Sigmoid colon (tissue), 7 donors: ENCODE measurements around the gene MYRIP. TPM values are rescaled to one million over a fixed set of nuclear protein-coding genes. Genes with fewer than 3 reads are reported as not detected.

Experiments used
- DNase-seq: peaks from one replicate; pipeline ENCODE4 v3.0.0-alpha.2; 2019
- H3K27ac ChIP-seq, 4 donors: fragments of 200-600 bp; sonication (generic); one replicate each; pipeline ENCODE4 v1.5.1; 2016 to 2019; ENCODE audit warnings: mild to moderate bottlenecking in 1 of 4
- H3K27me3 ChIP-seq, 3 donors: fragments of 200-600 bp; sonication (generic); one replicate each; pipeline ENCODE4 v1.5.1; 2019; ENCODE audit warnings: mild to moderate bottlenecking in 1 of 3
- H3K36me3 ChIP-seq, 4 donors: fragments of 200-600 bp; sonication (generic); one replicate each; pipeline ENCODE4 v1.5.1; 2016 to 2019
- H3K4me1 ChIP-seq, 4 donors: fragments of 200-600 bp; sonication (generic); one replicate each; pipeline ENCODE4 v1.5.1; 2017 to 2019
- H3K4me3 ChIP-seq, 4 donors: fragments of 200-600 bp; sonication (generic); one replicate each; pipeline ENCODE4 v1.5.1; 2017 to 2019; ENCODE audit warnings: mild to moderate bottlenecking in 2 of 4, moderate library complexity in 1 of 4
- H3K9me3 ChIP-seq, 4 donors: fragments of 200-600 bp in 3 of 4; sonication (generic) in 3 of 4; one replicate each; pipeline versions ENCODE4 v1.5.1 to v1.6.1; 2013 to 2019
- CTCF ChIP-seq, 4 experiments: fragments of 450-650 bp in 3 of 4; fragments of 200-600 bp in 1 of 4; IDR thresholded peaks; one replicate each; pipeline ENCODE4 v1.5.1; 2016 to 2019; ENCODE audit warnings: antibody characterized with exemption in 4 of 4, mild to moderate bottlenecking in 3 of 4, moderate library complexity in 2 of 4
- EP300 ChIP-seq, 4 donors: sonication (generic); formaldehyde crosslinking; IDR thresholded peaks; one replicate each; pipeline ENCODE4 v1.6.1; 2017; ENCODE audit warnings: antibody characterized with exemption in 4 of 4
- POLR2A ChIP-seq, 2 donors: fragments of 450-650 bp; IDR thresholded peaks; one replicate each; pipeline ENCODE4 v1.6.1; 2016; ENCODE audit warnings: antibody characterized with exemption in 2 of 2, mild to moderate bottlenecking in 2 of 2, moderate library complexity in 2 of 2
- POLR2AphosphoS5 ChIP-seq, 4 donors: sonication (generic); formaldehyde crosslinking; IDR thresholded peaks; one replicate each; pipeline ENCODE4 v1.6.1; 2017; ENCODE audit warnings: antibody characterized with exemption in 4 of 4
- WGBS, 2 donors: extraction: QIAGEN DNeasy Blood & Tissue Kit; methylation state at CpG; one replicate each; pipeline ENCODE4 v1.1.7; 2013; 5-methylcytosine and 5-hydroxymethylcytosine counted together
- intact Hi-C: fragments of 100-400 bp; cut with DNase I; formaldehyde crosslinking; loops from one replicate; pipeline ENCODE4 v1.15.1; 2023
- polyA plus RNA-seq, 3 donors: library from polyadenylated mRNA; stranded (reverse); fragments of 200-250 nt; gene quantifications; one replicate each; pipeline ENCODE4 v1.2.3, GENCODE V29; 2013
- total RNA-seq, 4 donors: library from RNA; depleted of rRNA; stranded (reverse); fragments of >200 nt; gene quantifications; one replicate each; pipeline ENCODE4 v1.1.0, GENCODE V29; 2016
- donor health status: healthy with polysubstance abuse.
- donor health status: Bipolar disorder and iron deficiency.
- donor health status: healthy.

MYRIP gene
- total and polyA plus RNA-seq, 7 donors = 2.2 to 5.5 (median 4.2) TPM

DNA sequence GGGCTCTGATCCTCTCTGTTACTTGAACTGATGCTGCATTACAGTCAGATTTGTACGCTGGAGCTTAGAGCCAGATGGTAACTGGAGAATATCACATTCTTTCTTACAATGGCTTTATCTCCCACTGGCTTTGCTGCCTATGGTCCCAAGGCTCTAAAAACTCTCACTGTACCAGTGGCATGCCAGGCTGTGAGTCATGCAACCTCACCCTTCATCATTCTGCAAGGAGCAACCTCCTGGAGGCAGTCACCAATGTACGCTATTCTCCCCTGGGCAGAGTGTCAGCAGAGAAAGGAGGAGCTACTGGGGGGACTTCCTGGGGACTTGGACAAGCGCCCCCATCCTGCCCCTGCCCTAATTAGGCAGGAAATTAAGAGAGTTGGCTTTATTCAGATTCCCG, 402.2 kb downstream of the MYRIP start:
- Histone ChIP-seq H3K27me3 (no peaks in the 10 kb centered on the region), H3K4me1 (no peaks in the 10 kb centered on the region), H3K27ac (no peak overlapping the region), H3K9me3 (no peaks in the 10 kb centered on the region), H3K36me3 (no peaks in the 10 kb centered on the region), H3K4me3 (no peak overlapping the region)
- WGBS, 2 donors = 91 to 93% methylated on average over 4 of the region's 4 CpGs
- intact Hi-C loops = no loop called here
- TF ChIP-seq EP300 (IDR thresholded peaks at IDR 0.05) (no peak), POLR2A (IDR thresholded peaks at IDR 0.05) (no peak), CTCF (IDR thresholded peaks at IDR 0.05) (no peak), POLR2AphosphoS5 (IDR thresholded peaks at IDR 0.05) (no peak)
- DNase-seq = no peak

DNA sequence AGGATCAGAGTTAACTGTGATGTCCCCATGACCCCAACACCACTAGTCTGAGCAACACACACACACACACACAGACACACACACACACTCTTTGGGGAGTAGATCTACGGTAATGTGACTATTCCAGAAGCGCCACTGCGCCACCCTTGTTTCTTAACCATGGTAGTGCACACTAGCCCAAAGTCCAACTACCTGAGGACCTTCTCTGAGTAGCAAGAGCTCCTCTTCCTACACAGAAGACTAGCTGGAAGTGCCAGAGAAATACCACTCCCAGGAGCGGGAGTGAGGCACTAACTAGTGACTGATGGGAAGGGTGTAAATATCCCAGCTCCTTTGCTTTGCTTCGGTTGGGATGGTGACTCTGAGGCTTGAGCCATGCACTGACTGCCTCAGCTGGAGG, 404.1 kb downstream of the MYRIP start:
- TF ChIP-seq POLR2A (IDR thresholded peaks at IDR 0.05) (no peak), EP300 (IDR thresholded peaks at IDR 0.05) (no peak), CTCF (IDR thresholded peaks at IDR 0.05) (no peak), POLR2AphosphoS5 (IDR thresholded peaks at IDR 0.05) (no peak)
- WGBS, 2 donors = 75 to 76% methylated on average over 5 of the region's 5 CpGs
- H3K4me1 ChIP-seq = no peaks in the 10 kb centered on the region

GRCh38 chr3:40215015-40215414, 405.6 kb downstream of the MYRIP start:
- no peaks in the 10 kb centered on the region for H3K27me3 ChIP-seq
- intact Hi-C loops = no loop called here
- TF ChIP-seq POLR2AphosphoS5 (IDR thresholded peaks at IDR 0.05) (no peak), EP300 (IDR thresholded peaks at IDR 0.05) (no peak), CTCF (IDR thresholded peaks at IDR 0.05) (no peak), POLR2A (IDR thresholded peaks at IDR 0.05) (no peak)
- no peaks in the 10 kb centered on the region for H3K36me3 ChIP-seq
- no peak overlapping the region for H3K27ac ChIP-seq
- H3K4me3 ChIP-seq = no peak overlapping the region
- H3K9me3 ChIP-seq = no peaks in the 10 kb centered on the region
- no peak for DNase-seq
- H3K4me1 ChIP-seq = no peaks in the 10 kb centered on the region

More for the DNA sequence above, 404.1 kb downstream of the MYRIP start:
- no peaks in the 10 kb centered on the region for H3K27me3 ChIP-seq
- H3K36me3 ChIP-seq = no peaks in the 10 kb centered on the region
- no peak overlapping the region for H3K4me3 ChIP-seq
- intact Hi-C loops = no loop called here
- DNase-seq = no peak
- no peak overlapping the region for H3K27ac ChIP-seq
- H3K9me3 ChIP-seq = no peaks in the 10 kb centered on the region

- no peak overlapping the region for H3K27ac ChIP-seq
- H3K4me1 ChIP-seq = no peaks in the 10 kb centered on the region
- DNase-seq = no peak
- TF ChIP-seq EP300 (IDR thresholded peaks at IDR 0.05) = no peak
- no peak for TF ChIP-seq POLR2A (IDR thresholded peaks at IDR 0.05)
- TF ChIP-seq POLR2AphosphoS5 (IDR thresholded peaks at IDR 0.05) = no peak
- no peak for TF ChIP-seq CTCF (IDR thresholded peaks at IDR 0.05)
- no peaks in the 10 kb centered on the region for H3K36me3 ChIP-seq
- H3K4me3 ChIP-seq = no peak overlapping the region
- intact Hi-C loops = no loop called here
- no peaks in the 10 kb centered on the region for H3K27me3 ChIP-seq
- WGBS, 2 donors = 83 to 89% methylated on average over 2 of the region's 2 CpGs
- H3K9me3 ChIP-seq = no peaks in the 10 kb centered on the region
Observed at GRCh38 chr3:40216471-40216870, 407.1 kb downstream of the MYRIP start.

GRCh38 chr3:40223856-40224255, 414.4 kb downstream of the MYRIP start:
- Histone ChIP-seq H3K36me3 (no peaks in the 10 kb centered on the region), H3K4me3 (no peak overlapping the region), H3K27me3 (no peaks in the 10 kb centered on the region), H3K27ac (no peak overlapping the region), H3K9me3 (no peaks in the 10 kb centered on the region), H3K4me1 (no peaks in the 10 kb centered on the region)
- no peak for TF ChIP-seq EP300 (IDR thresholded peaks at IDR 0.05)
- intact Hi-C loops = no loop called here
- WGBS, 2 donors = 94 to 98% methylated on average over 4 of the region's 4 CpGs
- no peak for DNase-seq
